Putamen (tissue), 1 donor: ENCODE data around the gene MRGPRG.

Experiments
- DNase-seq: peaks from one replicate; pipeline ENCODE4 v3.0.0-alpha.2; 2016; ENCODE audit warnings: low spot score

MRGPRG gene

DNA sequence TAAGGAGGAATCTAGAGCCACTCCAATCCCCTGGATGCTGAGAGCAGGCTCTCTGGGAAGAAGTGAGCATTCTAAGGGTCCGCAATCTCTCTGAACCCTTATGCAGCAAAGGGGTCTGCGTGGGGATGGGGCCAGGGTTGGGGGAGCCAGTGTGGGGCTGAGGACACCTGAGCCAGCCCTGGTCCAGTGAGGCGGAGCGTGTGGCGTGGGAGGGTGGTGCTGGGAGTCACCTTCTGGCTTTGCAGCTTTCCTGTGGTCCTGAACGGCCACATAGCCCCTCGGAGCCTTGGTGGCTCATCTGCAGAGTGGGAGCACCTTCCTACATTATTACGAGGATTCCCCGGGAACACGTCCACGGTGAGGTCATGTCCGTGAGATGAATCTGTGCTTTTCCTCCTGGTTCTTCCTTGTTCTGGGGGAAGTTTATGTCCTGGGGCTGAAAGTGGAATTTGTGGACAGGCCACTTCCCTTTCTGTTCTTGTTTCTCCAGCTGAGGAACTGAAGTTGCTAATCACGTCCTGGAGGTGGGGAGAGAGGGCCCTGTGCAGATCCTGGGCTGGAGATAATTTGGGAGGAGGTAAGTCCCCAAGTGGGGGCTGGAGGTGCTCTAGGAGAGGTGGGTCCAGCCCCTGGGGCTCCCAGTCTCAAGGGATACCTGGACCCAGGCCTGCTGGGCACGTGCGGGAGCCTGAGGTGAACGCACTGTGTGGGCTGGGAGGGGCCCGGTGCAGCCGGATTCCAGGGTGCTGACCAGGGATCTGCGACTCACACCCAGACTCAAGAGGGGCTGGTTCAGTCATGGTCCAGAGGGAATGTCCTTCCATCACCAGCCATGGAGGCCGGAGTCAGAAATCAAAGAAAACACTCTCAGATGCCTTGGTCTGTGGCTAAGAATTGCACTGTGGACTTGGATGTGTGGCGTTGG lies 7.5 kb upstream of the MRGPRG start:
- no peak for DNase-seq

DNA sequence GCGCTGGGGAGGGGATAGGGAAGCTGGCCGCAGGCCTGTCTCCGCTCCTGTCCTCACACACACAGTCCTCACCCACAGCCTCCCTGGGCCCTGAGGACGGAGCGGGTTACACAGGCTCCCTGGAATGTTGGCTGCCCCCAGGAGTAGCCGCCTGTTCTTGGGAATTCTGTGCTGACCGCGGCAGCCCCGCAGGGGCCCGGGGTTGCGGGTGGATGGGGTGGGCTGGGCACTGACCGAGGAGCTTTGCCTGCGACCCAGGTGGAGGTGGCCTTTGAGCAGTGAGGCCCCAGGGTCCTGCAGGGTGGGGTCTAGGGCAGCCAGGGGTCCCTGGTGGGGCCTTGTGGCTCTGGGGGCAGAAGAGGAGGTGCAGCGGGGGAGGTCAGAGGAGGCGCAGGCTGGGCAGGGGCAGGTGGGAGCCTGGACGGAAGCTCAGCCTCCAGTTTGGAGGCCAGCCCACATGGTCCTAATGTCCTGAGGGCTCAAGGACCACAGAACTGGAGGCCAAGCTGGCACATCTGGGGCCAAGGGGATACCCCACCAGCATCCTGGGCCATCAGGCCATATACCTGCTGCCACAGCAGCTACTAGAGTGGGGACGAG lies 6.6 kb upstream of the MRGPRG start:
- DNase-seq: no peak

DNA sequence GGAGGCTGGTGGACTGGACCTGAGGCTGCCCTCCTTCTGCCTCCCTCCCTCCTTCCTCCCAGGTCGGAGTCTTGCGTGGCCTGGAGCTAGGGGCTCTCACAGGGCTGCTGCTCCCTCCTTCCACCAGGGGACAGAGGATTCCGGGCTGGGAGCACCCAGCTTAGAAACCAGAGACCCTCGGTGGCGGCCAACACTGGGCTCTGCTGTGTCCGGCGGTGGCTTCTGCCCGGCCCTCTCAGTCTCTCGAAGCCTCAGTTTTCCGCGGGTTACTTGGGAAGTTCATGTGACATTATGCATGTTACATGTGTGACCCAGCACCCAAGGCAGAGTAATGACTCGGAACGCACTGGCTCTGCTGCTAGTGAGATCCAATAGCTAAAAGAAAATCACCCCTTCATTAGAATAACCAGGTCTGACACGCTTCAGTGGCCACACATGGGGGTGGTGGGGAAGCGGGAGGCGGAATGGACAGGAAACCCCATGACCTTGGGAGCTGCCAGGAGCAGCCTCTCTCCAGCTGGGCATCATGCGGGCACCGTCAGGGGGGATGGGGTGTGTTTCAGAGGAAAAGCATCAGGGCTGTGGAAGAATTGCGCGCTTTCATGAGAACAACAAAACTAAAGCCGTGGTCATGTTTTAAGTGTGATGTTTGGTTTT lies 5.9 kb upstream of the MRGPRG start:
- no peak for DNase-seq

DNA sequence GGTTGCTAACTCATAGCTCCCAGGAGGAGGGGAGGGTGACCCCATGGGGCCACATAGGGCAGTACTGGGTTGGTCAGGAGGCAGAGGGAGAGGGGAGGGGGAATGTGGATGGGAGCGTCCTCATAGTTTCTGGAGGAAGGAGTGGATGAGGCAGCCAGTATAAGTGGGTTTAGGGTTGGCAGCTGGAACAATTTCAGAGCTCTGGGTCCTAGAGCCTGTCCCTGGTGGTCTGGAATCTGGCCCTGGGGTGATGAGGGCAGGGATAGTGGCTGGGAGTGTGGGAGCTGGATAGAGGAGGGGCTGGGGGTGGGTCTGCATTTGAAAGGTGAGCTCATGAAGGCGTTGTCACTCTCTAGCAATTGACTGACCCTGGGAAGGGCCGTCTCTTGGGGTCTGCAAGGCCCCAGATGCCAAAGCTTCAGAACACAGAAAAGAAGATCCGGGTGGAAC lies 5.3 kb upstream of the MRGPRG start:
- DNase-seq: no peak

DNA sequence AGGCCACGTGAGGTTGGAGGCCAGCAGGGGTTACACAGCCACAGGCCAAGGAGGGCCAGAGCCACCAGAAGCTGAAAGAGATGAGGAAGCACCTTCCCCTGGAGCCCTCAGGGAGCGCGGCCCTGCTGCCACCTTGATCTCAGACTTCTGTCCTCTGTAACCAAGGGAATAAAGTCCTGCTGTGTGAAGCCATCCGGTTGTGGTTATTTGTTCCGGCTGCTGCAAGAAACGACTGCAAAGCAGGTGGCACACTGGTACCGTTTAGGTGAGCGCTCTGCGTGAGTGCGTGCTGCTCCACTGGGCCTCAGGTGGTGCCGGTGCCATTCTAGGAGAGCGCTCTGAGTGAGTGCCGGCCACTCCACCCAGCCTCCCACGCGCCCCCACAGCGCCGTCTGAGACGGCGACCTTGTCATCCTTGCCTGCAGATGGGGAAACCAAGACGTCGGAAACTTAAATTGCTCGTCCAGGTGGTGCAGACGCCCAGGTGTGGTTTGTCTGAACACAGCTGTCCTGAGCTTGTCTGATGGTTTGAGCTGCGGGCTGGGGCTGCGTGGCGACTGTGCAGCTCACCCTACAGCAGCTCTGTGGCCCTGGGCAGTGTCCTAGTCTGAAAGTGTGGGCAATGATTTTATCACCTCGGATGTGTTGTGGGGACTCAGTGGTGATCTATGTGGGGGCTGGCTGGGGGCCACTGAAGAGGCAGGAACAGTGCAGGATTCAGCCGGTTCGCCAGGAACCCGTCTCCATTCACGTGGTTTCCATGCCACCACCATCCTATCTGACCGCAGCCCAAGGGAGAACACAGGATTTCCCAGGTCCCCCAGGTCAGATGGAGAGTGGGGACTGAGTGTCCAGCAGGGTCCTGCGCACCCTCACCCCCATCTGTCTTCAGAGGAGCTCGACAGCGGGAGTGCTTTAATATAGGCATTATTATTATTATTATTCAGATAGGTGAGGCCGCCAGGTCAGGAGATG lies 4.6 kb upstream of the MRGPRG start:
- no peak for DNase-seq

DNA sequence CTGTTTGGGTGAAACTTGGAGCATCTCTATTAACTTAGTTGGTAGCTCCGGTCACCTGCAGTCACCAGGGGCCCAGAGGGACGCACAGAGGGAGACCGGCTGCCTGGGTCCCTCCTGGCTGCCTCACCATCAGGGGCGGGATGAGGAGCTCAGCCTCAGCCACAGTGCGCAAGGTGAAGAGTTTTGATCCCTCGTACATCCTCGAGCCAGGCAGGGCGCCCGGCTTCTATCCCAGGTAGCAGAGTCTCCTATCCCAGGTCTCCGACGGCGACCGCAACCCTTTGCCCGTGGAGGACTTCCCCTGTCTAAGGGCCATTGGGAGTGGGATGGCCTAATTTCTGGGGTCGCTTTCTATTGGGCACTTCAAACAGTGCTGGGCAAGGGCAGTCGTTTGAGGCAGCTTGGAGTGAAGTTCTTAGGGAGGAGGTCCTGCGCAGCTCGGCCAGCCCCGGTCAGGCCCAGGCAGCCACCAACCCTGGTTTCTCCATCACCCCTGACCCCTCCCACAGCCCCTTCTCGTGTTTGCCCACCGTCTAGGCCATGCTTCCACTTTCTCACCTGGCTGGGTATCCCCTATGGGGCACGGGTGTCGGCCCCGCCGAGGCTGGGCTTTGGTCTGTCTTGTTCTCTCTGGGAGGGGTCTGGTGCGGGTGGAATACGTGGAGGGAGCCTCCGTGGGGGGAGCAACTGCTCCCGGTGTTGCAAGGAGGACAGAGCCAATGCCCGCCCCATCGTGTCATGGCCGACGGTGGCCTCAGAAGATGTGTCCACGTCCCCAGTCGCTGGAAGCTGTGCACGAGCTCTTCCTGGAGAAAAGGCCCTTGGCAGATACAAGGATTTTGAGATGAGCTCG lies 3.6 kb upstream of the MRGPRG start:
- DNase-seq: no peak

DNA sequence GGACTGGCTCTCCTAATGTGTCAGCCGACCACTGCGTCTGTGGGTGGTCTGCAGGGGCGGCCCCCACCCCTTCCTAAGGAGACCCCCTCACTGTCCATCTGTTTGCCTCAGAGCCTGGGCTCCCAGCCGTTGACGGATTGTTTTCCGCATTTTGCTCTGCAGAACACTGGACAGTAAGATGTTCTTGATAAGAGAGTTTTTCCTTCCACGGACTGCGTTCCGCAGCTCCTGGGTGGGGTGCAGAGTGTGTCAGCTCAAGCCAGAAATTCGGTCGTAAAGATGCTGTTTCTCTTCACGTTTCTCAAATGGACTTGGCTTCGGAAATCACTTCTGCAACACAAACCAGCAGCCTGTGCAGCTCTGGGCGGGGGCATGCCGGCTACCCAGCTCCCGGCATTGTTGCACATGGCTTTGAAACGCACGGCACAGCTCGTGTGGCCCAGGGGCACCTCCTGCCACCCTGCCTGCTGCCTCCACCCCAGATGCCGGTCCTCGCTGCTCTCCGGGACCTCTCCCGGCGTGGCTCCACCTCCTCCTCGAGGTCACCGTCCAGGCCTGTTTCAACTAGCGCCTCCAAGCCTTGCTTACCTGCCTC lies 2.9 kb upstream of the MRGPRG start:
- no peak for DNase-seq

DNA sequence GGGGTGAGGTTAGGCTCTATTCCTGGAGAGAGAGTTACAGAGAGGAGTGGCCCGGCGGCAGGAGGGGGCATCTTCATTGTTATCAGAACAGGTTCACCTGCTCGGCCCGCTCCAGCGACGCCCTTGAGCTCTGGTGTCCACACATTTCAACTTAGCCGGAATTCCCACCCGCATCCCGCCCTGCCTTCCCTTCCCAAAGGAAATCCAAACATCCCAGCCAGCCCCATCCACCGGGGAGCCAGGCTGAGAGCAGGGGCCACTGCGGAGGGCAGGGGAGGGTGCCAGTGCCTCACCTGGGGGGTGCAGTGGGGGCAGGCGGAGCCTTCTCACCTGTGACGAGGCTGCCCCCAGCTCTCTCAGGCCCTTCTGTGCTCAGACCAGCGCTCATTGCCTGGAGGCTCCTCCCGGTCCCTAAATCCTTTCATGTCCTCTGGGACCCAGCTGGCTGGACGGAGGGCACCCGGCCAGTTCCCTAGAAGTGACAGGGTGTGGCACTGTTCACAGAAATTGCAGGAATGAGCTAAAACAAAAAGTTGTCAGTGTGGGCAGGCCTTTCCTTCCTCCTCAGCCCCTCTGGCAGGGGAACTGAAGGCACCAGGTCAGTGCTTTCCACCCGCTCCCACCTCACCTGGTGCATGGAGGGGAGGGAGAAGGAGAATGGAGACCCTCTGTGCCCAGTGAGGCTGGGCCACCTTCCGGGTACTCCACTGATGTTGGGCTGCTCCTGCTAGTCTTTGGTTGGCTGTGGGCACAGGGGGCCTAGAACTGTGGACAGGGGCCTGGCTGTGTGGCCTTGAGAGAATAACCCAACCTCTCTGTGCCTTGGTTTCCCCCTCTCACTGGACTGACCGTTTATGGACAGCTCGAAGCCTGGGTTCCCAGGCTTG lies 2.2 kb upstream of the MRGPRG start:
- no peak for DNase-seq

DNA sequence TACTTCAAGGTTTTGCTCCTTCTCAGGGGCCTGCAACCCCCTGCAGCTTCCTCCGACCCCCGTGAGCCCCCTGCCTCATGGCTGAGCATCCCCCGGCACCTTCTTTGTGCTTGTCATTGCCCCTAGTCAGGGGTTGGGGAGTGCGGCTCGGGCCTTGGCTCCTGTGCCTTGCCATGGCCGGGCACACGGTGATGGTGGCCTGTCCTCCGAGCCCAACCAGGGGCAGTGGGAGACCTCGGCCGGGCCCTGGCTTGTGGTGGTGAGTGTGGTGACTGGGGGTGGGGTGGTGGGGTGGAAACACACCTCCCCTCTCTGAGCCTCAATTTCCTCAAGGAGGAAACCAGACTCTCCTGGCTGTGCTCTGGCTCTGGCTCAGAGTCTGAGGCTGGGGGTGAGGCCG lies 1.5 kb upstream of the MRGPRG start:
- no peak for DNase-seq

DNA sequence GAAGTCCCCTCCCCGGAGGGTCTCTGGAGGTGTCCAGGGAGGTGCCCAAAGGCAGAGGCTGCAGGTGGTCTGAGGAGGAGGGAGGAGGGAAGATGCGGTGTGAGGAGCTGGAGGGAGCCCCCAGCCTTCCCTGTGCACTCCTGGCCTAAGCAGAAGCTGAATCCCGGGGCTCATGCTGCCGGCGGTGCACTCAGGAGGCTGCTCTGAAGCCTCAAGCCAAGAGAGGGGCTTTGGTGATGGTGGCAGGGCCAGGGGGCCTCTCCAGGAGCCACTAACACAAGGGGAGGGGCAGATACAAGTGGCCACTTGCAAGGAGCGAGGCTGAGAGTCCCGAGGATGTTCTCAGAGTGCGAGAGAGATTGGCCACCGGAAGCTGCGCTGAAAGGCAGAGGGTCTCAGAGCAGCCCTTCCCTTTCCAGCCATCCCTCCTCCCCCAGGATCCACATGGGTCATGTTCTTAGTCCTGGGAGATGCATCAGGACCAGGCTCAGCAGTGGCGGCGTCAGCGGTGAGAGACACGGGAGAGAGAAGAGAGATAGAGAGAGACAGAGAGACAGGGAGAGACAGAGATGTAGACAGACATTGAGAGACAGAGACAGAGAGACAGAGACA lies 774 bp upstream of the MRGPRG start:
- DNase-seq: no peak

DNA sequence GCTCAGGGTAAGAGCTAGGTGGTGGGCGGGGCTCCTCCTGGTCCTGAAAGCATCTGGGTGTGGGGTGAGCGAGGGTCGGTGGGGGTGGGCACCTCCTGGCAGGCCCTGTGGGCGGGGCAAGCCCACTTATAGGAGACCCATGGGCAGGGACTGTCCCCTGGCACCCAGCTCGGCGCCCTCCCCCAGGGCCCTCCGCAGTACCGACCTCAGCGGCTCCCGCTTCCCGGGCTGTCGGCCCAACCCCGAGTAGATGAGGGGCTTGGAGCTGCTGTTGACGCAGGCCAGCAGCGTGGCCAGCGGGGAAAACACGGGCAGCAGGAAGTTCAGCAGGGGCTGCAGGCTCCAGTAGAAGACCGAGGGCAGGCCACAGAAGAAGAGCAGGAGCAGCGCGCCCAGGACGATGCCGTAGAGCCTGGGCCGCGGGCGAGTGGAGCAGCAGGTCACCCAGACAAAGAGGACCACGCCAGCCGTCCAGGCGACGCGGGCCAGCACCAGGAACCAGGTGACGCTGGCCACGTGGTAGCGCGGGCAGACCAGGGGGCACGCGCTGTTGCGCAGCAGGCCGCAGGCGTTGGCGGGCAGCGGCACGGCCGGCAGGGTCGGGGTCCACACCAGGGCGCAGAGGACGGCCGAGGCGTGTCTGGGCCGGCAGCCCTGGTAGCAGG lies 663 bp downstream of the MRGPRG start:
- DNase-seq: no peak

DNA sequence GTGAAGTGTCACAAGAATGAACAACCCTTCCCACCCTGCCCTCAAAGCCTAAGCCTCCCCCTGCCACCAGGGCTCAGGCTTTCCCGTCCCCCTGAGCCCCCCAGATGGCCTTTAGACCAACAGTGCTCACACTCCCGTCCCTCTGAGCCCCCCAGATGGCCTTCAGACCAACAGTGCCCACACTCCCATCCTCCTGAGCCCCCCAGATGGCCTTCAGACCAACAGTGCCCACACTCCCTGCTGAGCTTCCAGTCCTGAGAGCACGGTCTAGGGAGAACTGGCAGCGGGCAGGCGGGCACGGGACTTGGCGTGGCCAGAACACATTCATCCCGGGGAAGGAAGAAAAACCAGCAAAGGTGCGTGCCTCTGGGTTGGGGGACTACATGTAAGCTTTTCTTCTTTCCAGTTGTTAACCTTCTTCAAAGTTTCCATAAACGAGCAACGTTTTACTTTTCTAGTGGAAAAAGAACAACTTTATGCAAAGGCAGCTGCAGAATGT lies 2.5 kb downstream of the MRGPRG start:
- no peak for DNase-seq

DNA sequence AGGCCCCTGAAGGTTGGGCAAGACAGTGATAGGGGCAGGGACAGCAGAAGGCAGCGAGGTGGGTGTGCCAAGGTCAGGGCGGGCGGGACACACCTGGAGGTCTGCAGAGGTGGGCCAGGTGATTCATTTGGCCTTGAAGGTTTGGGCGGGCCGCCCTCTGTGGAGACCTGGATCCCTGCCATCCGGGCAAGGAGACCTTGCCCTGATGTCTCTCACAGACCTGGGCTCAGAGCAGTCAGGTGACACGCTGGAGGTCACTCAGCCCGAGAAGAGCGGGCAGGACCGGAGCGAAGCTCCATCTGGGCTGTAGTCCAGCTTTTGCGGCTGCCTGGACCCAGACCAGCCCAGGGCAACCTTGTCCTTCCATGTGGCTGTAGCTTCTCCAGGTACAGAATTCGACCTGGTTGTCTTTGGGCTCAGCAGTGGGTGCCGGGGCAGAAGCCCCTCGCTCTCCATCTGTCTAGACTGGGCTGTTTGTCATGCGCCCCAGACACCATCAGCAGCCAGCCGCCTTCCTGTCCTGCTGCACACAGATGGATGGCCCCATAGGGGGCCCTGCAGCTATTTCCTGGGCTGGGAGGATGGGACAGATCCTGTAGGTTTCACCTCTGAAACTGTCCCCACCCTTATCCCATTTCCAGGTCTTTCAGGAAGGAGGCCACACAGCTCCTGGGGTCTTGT lies 3.1 kb downstream of the MRGPRG start:
- no peak for DNase-seq

DNA sequence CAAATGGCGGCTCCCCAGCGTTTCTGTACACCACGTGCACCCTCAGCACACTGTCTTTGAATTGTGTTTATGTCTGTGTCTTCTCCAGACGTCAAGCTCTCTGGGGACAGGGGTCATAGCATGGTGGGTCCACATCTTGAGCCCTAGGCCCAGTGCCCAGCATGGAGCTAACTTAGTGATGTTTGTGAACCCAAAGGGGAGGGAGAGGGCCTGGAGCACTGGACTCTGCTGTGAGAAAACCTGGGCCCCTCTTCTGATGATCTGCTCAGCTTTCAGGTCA lies 4.3 kb downstream of the MRGPRG start:
- no peak for DNase-seq

DNA sequence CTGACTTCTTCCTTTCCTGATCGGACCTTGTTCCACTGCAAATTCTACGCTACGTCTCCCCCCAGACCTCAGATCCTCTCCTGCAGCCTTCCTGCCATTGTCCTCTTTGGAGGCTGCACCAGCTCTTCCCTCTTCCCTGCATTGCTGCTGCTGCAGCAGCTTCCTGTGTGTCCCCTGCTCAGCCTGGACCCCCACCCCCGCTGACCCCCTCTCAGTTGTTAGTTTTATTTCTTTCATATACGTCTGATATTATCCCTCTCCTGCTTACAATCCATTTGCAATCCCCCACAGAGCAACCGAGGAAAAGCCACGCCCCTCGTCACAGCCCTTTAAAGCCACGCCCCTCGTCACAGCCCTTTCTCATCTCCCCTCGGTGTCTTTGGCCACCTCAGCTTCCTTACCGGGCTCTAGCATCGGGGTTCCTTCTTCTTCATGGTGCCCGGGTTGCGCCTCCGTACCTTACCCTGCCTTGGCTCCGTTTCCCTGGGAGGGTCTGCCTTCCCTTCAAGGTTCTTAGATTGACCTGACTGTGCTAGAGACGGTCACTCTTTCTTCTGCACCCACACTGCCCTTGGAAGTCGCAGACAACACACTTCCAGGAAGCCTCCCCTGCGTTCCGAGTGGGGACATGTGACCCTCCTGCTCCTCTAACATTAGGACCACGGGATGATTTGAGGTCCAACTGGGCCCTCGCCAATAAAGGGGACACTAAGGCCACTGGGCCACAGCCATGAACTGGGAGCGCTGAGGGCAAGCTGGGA lies 4.8 kb downstream of the MRGPRG start:
- no peak for DNase-seq

DNA sequence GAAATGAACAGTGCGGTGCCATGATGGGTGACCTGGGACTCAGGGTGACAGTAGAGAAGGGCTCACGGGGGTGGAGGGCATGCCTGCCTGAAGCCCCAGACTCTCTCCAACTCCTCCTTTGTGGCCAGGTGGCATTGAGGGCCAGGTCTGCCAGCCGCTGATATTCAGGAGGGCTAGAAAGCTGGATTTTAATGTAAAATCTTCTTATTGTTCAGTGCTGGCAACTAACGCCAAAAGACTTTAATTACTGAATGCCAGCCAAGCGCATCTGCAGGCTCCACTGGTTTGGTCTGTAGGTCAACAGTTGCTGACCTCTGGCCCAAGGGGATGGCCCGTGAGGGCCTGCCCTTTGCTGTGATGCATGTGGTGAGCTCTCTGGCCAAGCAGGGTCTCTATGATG lies 10.3 kb downstream of the MRGPRG start:
- DNase-seq: no peak

DNA sequence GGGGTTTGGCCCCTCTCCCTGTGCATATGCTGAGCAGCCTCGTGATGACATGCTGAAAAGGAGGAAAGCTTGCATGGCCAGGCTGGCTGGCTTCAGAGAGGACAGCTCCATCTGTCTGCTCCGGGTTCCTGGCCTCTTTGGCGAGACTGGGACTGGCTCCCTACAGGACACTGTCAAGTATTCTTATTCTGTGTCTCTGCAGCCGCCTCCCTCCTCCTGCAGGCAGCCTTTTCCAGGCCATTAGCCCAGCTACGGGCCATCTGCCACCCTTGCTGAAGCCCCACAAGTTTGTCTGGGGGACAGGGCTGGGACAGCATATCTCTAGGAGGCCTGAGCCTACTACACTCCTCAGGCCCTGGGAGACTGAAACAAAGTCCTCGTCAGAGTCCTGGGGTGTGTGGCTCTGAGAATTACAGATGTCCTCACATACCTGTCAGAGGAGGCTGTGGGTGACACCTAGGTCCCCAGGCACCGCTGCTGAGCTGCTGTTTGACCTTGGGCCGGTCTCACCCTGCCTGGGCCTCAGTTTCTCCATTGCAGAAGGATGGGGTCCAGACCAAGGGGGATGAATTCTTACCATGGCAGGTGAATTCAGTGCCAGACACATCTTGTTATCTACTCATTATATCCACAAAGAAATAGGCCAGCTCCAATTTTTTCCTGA lies 11.0 kb downstream of the MRGPRG start:
- no peak for DNase-seq
